Psoas muscle (tissue), 8 donors: Measurements from ENCODE around the gene BCAT1. TPM values are rescaled to one million over a fixed set of nuclear protein-coding genes. Genes with fewer than 3 reads are reported as not detected.
"Not testable (repeated sequence)": the region's sequence is repeated elsewhere in the genome, so short reads cannot be mapped to it uniquely, and the experiment has no call there.

ENCODE experiments used
- ATAC-seq, 4 donors: fragments of 200-7000 bp; cut with Tn5 transposase; one replicate each; pipeline ENCODE4 v1.9.1; 2020; ENCODE audit warnings: moderate library complexity in 3 of 4, mild to moderate bottlenecking in 2 of 4
- DNase-seq, 2 donors: peaks; one replicate each; pipeline ENCODE4 v3.0.0-alpha.2; 2020
- H3K27ac ChIP-seq: fragments of 200-600 bp; one replicate; pipeline ENCODE4 v1.8.0; 2022
- H3K27me3 ChIP-seq, 3 donors: fragments of 200-600 bp in 1 of 3; one replicate each; pipeline versions ENCODE4 v1.6.1 to v1.8.0; 2013 to 2022; ENCODE audit warnings: low read length in 2 of 3, mild to moderate bottlenecking in 2 of 3, moderate library complexity in 1 of 3; ENCODE audit not compliant: insufficient read depth in 3 of 3
- H3K36me3 ChIP-seq, 2 donors: fragments of 200-600 bp in 1 of 2; one replicate each; pipeline versions ENCODE4 v1.6.1 to v1.8.0; 2013 to 2022; ENCODE audit warnings: low read depth in 1 of 2, mild to moderate bottlenecking in 1 of 2, moderate library complexity in 1 of 2; ENCODE audit not compliant: insufficient read depth in 1 of 2
- H3K4me1 ChIP-seq: fragments of 200-600 bp; one replicate; pipeline ENCODE4 v1.8.0; 2022
- H3K4me3 ChIP-seq: fragments of 200-600 bp; one replicate; pipeline ENCODE4 v1.8.0; 2022; ENCODE audit warnings: mild to moderate bottlenecking
- H3K9me3 ChIP-seq: fragments of 200-600 bp; one replicate; pipeline ENCODE4 v1.8.0; 2022
- WGBS, 3 donors: extraction: QIAGEN DNeasy Blood & Tissue Kit; methylation state at CpG; one replicate each; pipeline versions ENCODE4 v1.1.6 to v1.1.7; 2013; 5-methylcytosine and 5-hydroxymethylcytosine counted together
- intact Hi-C, 2 donors: fragments of 100-400 bp; cut with DNase I; formaldehyde crosslinking; loops; one replicate each; pipeline versions ENCODE4 v1.11.0 to v1.14.2; 2022
- polyA plus RNA-seq, 3 donors: library from polyadenylated mRNA; stranded (reverse); fragments of 200-250 nt; gene quantifications; one replicate each; pipeline ENCODE4 v1.2.3, GENCODE V29; 2013
- total RNA-seq, 4 donors: library from RNA; stranded (reverse); fragmentation: NEBNext Ultra II Directional in 2 of 4; extraction: Animal tissue kit (Norgen Biotek cat#: 25700) in 2 of 4; gene quantifications; one replicate each; pipeline versions ENCODE4 v1.2.1 to v1.2.4, GENCODE V29; 2021 to 2023
- TF ChIP-seq, protein P1 (sequence below): fragments of 200-600 bp; IDR thresholded peaks from one replicate; pipeline ENCODE4 v1.8.0; 2022; ENCODE audit warnings: antibody characterized with exemption
- donor health status: healthy with polysubstance abuse.
- donor health status: DM: no; HTN: no; CAD: no; lungs with moderate emphysema.
- donor health status: Bipolar disorder and iron deficiency.
- donor health status: healthy.
- donor health status: DM: yes; HTN: yes; CAD: no.
- donor health status: DM: no; HTN: no; CAD: no.
- donor health status: DM: no; HTN: no; CAD: no.
- donor health status: DM: yes; HTN: yes; CAD: no.

The BCAT1 gene
- total and polyA plus RNA-seq, 7 donors, result 0.30 to 3.8 (median 2.7) TPM

DNA sequence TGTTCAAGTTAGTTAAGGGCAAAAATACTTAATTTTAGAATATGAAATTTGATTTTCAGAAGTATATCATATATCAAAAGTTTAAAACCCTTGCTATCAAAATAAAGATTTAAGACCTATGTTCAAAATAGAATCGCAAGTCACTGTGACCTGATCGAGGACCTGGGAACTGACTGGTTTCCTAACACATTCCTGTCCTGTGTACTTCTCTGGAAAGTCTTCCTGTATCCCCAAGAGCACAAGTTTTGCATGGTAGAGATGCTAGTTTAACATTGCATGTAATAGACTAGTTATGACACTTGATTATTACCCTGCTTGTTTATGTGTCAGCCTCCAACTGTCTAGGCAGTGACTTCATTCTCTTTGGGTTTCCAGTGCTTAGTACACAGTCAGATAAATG is 30.3 kb downstream of the BCAT1 start:
- 25 to 30% (median 27%) methylated on average over 2 of the region's 2 CpGs for WGBS, 3 donors
- intact Hi-C loops, result no loop called here

DNA sequence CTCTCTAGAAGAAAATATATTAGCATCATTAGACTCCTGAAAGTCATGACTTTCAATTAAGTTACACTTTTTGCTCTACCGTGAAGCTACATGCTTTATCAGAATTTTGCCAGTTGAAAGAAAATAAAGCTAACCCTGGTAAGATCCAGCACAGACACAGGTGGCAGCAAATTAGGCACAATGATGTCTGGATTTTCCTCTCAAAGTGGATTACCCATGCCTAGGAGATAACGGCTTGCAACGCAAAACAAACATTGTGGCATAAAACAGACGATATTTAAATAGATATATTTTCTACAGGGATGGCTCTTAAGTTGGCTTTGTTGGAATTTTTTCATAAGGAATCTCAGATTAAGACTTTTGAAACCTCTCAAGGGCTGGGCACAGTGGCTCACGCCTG is 33.4 kb downstream of the BCAT1 start:
- no peaks in the 10 kb centered on the region for H3K4me1 ChIP-seq
- 74 to 77% (median 76%) methylated on average over 5 of the region's 5 CpGs for WGBS, 3 donors
- no peak for DNase-seq
- H3K9me3 ChIP-seq, result no peaks in the 10 kb centered on the region
- H3K4me3 ChIP-seq, result no peak overlapping the region
- intact Hi-C loops, result no loop called here
- ATAC-seq, result no peak
- H3K36me3 ChIP-seq, result no peaks in the 10 kb centered on the region
- TF ChIP-seq, protein P1, sequence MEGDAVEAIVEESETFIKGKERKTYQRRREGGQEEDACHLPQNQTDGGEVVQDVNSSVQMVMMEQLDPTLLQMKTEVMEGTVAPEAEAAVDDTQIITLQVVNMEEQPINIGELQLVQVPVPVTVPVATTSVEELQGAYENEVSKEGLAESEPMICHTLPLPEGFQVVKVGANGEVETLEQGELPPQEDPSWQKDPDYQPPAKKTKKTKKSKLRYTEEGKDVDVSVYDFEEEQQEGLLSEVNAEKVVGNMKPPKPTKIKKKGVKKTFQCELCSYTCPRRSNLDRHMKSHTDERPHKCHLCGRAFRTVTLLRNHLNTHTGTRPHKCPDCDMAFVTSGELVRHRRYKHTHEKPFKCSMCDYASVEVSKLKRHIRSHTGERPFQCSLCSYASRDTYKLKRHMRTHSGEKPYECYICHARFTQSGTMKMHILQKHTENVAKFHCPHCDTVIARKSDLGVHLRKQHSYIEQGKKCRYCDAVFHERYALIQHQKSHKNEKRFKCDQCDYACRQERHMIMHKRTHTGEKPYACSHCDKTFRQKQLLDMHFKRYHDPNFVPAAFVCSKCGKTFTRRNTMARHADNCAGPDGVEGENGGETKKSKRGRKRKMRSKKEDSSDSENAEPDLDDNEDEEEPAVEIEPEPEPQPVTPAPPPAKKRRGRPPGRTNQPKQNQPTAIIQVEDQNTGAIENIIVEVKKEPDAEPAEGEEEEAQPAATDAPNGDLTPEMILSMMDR, result no peak
- no peaks in the 10 kb centered on the region for H3K27me3 ChIP-seq
- no peak overlapping the region for H3K27ac ChIP-seq

More for the DNA sequence above, 30.3 kb downstream of the BCAT1 start:
- no peaks in the 10 kb centered on the region for H3K27me3 ChIP-seq
- no peak for ATAC-seq
- TF ChIP-seq, protein P1, result no peak
- no peaks in the 10 kb centered on the region for H3K4me1 ChIP-seq
- no peaks in the 10 kb centered on the region for H3K36me3 ChIP-seq
- H3K27ac ChIP-seq, result no peak overlapping the region
- no peak for DNase-seq
- no peak overlapping the region for H3K4me3 ChIP-seq
- no peaks in the 10 kb centered on the region for H3K9me3 ChIP-seq

DNA sequence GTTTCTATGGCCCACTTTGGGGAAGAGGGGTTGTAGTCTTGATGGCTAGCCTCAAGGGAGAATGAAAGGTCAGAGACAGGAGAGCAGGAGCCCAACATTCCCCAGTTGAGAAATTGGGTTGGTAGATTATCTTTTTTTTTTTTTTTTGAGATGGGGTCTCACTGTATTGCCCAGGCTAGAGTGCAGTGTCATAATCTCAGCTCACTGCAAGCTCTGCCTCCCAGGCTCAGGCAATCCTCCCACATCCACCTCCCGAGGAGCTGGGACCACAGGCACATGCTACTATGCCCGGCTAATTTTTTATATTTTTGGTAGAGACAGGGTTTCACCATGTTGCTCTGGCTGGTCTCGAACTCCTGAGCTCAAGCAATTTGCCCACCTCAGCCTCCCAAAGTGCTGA is 34.9 kb downstream of the BCAT1 start:
- Histone ChIP-seq H3K9me3 (no peaks in the 10 kb centered on the region), H3K27me3 (no peaks in the 10 kb centered on the region), H3K4me1 (no peaks in the 10 kb centered on the region), H3K36me3 (no peaks in the 10 kb centered on the region), H3K4me3 (no peak overlapping the region), H3K27ac (no peak overlapping the region)
- TF ChIP-seq, protein P1, result no peak
- no peak for ATAC-seq
- 97 to 98% (median 98%) methylated on average over 3 of the region's 3 CpGs for WGBS, 3 donors
- DNase-seq, result no peak
- intact Hi-C loops, result no loop called here

DNA sequence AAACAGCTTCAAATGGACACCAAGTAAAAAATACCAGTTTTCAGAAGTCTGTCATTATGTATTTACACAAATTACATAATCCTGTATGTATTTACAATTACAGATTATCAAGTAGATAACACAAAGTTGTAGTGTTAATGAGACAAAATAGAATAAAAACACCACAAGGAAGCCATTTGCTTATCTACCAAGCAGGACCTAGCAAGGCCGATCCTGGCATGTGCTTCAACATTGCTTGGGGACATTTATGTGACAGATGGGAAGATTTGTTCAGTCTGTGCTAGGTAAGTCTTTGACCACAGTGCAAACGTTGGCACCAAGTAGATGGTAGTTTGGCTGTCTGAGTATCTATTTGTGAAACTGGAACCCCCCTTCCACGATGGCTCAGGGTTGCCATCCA is 35.8 kb downstream of the BCAT1 start:
- 48 to 66% (median 48%) methylated on average over 3 of the region's 3 CpGs for WGBS, 3 donors
- Histone ChIP-seq H3K4me3 (no peak overlapping the region), H3K36me3 (no peaks in the 10 kb centered on the region), H3K27me3 (no peaks in the 10 kb centered on the region), H3K9me3 (no peaks in the 10 kb centered on the region), H3K4me1 (no peaks in the 10 kb centered on the region), H3K27ac (no peak overlapping the region)
- intact Hi-C loops, result no loop called here
- DNase-seq, result no peak
- TF ChIP-seq, protein P1, result no peak
- no peak for ATAC-seq

DNA sequence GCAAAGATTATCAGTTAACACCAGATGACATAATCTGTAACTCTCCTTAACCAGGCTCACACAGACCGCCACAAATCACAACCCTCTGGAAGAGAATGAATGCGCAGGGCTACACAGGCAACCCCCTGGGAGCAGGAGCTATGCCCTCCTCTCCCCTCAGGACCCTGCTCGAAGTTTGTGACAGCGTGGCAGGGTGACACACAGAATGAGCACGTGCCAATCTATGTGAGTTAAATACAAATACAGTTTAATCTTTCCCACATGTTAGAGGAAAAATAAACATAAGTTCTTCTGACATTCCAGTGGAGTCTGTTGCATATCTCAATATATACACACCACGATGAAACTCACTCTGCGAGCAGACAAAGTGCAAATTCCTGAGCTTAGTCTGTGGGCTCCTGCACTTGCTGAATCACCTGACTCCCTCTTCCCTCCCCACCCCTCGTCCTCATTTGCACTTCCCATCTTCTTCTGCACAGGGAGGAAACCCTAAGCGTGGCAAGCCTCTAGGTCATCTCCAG is 37.6 kb downstream of the BCAT1 start:
- intact Hi-C loops, result no loop called here
- TF ChIP-seq, protein P1, result no peak
- DNase-seq, result no peak
- Histone ChIP-seq H3K36me3 (no peaks in the 10 kb centered on the region), H3K27me3 (no peaks in the 10 kb centered on the region), H3K4me3 (no peak overlapping the region), H3K9me3 (no peaks in the 10 kb centered on the region), H3K4me1 (no peaks in the 10 kb centered on the region), H3K27ac (no peak overlapping the region)
- ATAC-seq, result no peak
- WGBS, 3 donors, result 67 to 74% (median 69%) methylated on average over 9 of the region's 9 CpGs

DNA sequence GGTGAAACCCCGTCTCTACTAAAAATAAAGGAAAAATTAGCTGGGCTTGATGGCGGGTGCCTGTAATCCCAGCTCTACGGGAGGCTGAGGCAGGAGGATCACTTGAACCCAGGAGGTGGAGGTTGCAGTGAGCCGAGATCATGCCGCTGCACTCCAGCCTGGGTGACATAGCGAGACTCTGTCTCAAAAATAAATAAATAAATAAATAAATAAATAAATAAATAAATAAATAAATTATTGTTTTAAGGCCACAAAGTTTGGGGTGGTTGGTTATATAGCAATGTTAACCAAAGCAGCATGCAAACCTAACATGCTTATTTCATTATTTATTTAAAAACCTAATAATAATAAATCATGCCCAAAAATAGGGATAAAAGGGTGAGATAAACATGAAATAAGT is 38.7 kb downstream of the BCAT1 start:
- H3K4me1 ChIP-seq, H3K27me3 ChIP-seq, H3K27ac ChIP-seq, H3K4me3 ChIP-seq, ATAC-seq, H3K9me3 ChIP-seq, H3K36me3 ChIP-seq, DNase-seq, intact Hi-C loops: not testable (repeated sequence)
- WGBS, 3 donors, result 97 to 99% (median 98%) methylated on average over 6 of the region's 6 CpGs
